ENCODE results near the gene MICAL2.

GRCh38 chr11:12130180-12130980, 20.0 kb downstream of the MICAL2 start:
- TF ChIP-seq POLR2A (IDR thresholded peaks at IDR 0.05) (no peak), CTCF (IDR thresholded peaks at IDR 0.05 in 4 of 5, conservative IDR thresholded peaks at IDR 0.05 in 1 of 5) (no peak)

Measured in gastrocnemius medialis (tissue), 4 donors.